Lower leg skin (tissue), 3 donors: ENCODE measurements around the gene FRMD1.

ENCODE experiments used
- CTCF ChIP-seq, 3 donors: fragments of 450-650 bp; IDR thresholded peaks; one replicate each; pipeline ENCODE4 v1.5.1; 2016; ENCODE audit warnings: antibody characterized with exemption in 3 of 3, mild to moderate bottlenecking in 3 of 3, moderate library complexity in 2 of 3
- POLR2A ChIP-seq, 2 donors: fragments of 450-650 bp; IDR thresholded peaks; one replicate each; pipeline ENCODE4 v1.6.1; 2016 to 2017; ENCODE audit warnings: antibody characterized with exemption in 2 of 2, mild to moderate bottlenecking in 1 of 2, moderate library complexity in 1 of 2

GRCh38 chr6:168031411-168031971 lies 47.5 kb downstream of the FRMD1 start:
- TF ChIP-seq CTCF (IDR thresholded peaks at IDR 0.05) (no peak), POLR2A (IDR thresholded peaks at IDR 0.05) (no peak)
